Mesothelial cell of epicardium (in vitro differentiated cells): ENCODE measurements around the gene AMOTL1. TPM values are rescaled to one million over a fixed set of nuclear protein-coding genes. Genes with fewer than 3 reads are reported as not detected.

Experiments used
- DNase-seq, 2 experiments: peaks; one replicate each; pipeline ENCODE4 v3.0.0; 2021; ENCODE audit warnings: low spot score in 2 of 2; ENCODE audit not compliant: unreplicated experiment in 2 of 2
- H3K27ac Mint-ChIP-seq: 2 replicates; pipeline ENCODE4 v1.8.0; 2021; ENCODE audit warnings: mixed read lengths
- H3K27me3 Mint-ChIP-seq: 2 replicates; pipeline ENCODE4 v1.8.0; 2021; ENCODE audit warnings: low read depth, mixed read lengths
- H3K36me3 Mint-ChIP-seq: 2 replicates; pipeline ENCODE4 v1.8.0; 2021; ENCODE audit warnings: mixed read lengths
- H3K4me1 Mint-ChIP-seq: 2 replicates; pipeline ENCODE4 v1.8.0; 2021; ENCODE audit warnings: mixed read lengths
- H3K4me3 Mint-ChIP-seq: 2 replicates; pipeline ENCODE4 v1.8.0; 2021; ENCODE audit warnings: mild to moderate bottlenecking, moderate library complexity, mixed read lengths
- H3K9me3 Mint-ChIP-seq: 2 replicates; pipeline ENCODE4 v1.8.0; 2021; ENCODE audit warnings: mixed read lengths
- total RNA-seq: library from RNA; stranded (reverse); gene quantifications from 3 replicates; pipeline ENCODE4 v1.2.1, GENCODE V29; 2021
- TF ChIP-seq, protein P1 (sequence below): fragments of 200-600 bp; sonication (generic); IDR thresholded peaks from one replicate; pipeline ENCODE4 v1.5.0; 2021; ENCODE audit warnings: antibody characterized with exemption; ENCODE audit not compliant: unreplicated experiment

The AMOTL1 gene
- total RNA-seq, 1 donor from 2014 or later: 77.8 TPM

DNA sequence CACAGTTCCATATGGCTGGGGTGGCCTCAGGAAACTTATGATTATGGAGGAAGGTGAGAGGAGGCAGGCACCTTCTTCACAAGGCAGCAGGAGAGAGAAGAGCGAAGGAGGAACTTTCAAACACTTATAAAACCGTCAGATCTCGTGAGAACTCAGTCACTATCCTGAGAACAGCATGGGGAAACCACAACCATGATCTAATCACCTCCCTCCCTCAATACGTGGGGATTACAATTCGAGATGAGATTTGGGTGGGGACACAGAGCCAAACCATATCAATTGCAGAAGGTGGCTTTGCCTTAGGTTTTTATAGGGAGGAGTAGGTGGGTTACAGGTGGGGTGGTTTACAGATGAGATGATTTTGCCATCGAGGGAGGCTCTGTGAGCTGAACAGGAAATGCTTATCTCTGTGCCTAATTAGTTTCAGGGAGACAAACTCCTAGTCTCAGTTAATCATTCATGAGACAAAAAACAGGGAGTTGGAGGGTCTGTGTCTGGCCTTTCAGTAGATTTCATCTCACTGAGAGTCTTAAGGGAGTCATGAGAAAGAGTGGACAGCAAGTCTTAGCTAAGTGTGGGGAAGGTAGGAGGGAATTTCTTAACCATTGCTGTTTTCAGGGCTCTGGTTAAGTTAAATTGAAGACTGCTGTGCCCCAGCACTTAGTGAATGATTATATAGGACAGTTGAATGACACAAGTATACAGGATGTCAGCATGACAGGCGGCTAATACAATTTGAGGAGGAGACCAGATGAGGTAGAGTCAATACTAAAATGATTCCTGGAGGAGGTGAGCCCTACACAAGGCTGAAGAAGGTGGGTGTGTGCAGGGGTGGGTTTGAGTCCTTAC lies 157.5 kb downstream of the AMOTL1 start:
- Mint-ChIP-seq H3K27ac (peak overlapping the region; percentile 82), H3K36me3 (no peaks in the 10 kb centered on the region), H3K4me3 (no peak overlapping the region), H3K4me1 (peaks cover 32% of the 10 kb centered on the region), H3K27me3 (no peaks in the 10 kb centered on the region), H3K9me3 (no peaks in the 10 kb centered on the region)
- DNase-seq: no peak
- TF ChIP-seq, protein P1, sequence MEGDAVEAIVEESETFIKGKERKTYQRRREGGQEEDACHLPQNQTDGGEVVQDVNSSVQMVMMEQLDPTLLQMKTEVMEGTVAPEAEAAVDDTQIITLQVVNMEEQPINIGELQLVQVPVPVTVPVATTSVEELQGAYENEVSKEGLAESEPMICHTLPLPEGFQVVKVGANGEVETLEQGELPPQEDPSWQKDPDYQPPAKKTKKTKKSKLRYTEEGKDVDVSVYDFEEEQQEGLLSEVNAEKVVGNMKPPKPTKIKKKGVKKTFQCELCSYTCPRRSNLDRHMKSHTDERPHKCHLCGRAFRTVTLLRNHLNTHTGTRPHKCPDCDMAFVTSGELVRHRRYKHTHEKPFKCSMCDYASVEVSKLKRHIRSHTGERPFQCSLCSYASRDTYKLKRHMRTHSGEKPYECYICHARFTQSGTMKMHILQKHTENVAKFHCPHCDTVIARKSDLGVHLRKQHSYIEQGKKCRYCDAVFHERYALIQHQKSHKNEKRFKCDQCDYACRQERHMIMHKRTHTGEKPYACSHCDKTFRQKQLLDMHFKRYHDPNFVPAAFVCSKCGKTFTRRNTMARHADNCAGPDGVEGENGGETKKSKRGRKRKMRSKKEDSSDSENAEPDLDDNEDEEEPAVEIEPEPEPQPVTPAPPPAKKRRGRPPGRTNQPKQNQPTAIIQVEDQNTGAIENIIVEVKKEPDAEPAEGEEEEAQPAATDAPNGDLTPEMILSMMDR: no peak

DNA sequence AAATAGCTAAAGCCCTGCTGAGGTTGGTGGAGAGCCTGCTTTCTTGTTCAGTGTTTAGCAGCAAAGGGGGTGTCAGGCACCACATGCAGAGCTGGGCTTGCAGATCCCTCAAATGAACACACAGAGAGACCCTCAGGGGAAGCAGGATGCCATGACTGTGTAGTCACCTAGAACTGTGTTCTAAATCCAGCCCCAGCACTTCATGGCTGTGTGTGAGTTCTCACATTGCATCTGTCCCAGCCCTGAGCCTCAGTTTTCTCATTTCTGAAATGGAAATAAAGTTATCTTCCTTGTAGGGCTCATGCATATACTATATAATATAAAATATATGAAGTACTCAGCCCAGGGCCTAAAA lies 158.1 kb downstream of the AMOTL1 start:
- no peak for DNase-seq
- Mint-ChIP-seq H3K9me3 (no peaks in the 10 kb centered on the region), H3K27ac (peak overlapping the region; percentile 82), H3K36me3 (no peaks in the 10 kb centered on the region), H3K4me1 (peaks cover 32% of the 10 kb centered on the region), H3K27me3 (no peaks in the 10 kb centered on the region), H3K4me3 (no peak overlapping the region)
- TF ChIP-seq, protein P1: no peak

Other genes starting within 250 kb of the AMOTL1 start
- 12.9 to 14.0 TPM (median 12.9 TPM) in 3 replicates for gene FUT4, start 224.4 kb upstream of the AMOTL1 start, total RNA-seq
- 4.1 to 5.0 TPM (median 4.9 TPM) in 3 replicates for gene PIWIL4, start 201.0 kb upstream of the AMOTL1 start, total RNA-seq
- gene CWC15, start 205.2 kb downstream of the AMOTL1 start, total RNA-seq: 64.9 to 71.8 TPM (median 66.9 TPM) in 3 replicates
- 2.0 to 2.6 TPM (median 2.2 TPM) in 3 replicates for gene KDM4D, start 205.4 kb downstream of the AMOTL1 start, total RNA-seq